IPS DF 6.9 (cell line): ENCODE results near the gene LPAR5.

Source experiments
- DNase-seq: peaks from one replicate; pipeline ENCODE4 v3.0.0-alpha.2; 2013; ENCODE audit warnings: low read depth, low spot score
- H3K27ac ChIP-seq: one replicate; pipeline ENCODE4 v1.5.1; 2013; ENCODE audit warnings: low read length, control low read depth
- H3K27me3 ChIP-seq: 2 replicates; pipeline ENCODE4 v1.6.1; 2013; ENCODE audit warnings: mild to moderate bottlenecking, low read length; ENCODE audit not compliant: control insufficient read depth, insufficient read depth
- H3K36me3 ChIP-seq: 2 replicates; pipeline ENCODE4 v1.6.1; 2013; ENCODE audit warnings: low read length; ENCODE audit not compliant: control insufficient read depth, insufficient read depth
- H3K4me1 ChIP-seq: 2 replicates; pipeline ENCODE4 v1.6.1; 2013; ENCODE audit warnings: low read length; ENCODE audit not compliant: control insufficient read depth, insufficient read depth
- H3K4me3 ChIP-seq: 2 replicates; pipeline ENCODE4 v1.5.1; 2013; ENCODE audit warnings: mild to moderate bottlenecking, low read length
- H3K9me3 ChIP-seq: 2 replicates; pipeline ENCODE4 v1.6.1; 2013; ENCODE audit warnings: low read length, inconsistent platforms; ENCODE audit not compliant: control insufficient read depth, insufficient read depth
- WGBS: extraction: QIAGEN DNeasy Blood & Tissue Kit; methylation state at CpG from one replicate; pipeline ENCODE4 v1.1.7; 2013; ENCODE audit warnings: mixed read lengths, missing lambda C conversion rate; ENCODE audit not compliant: insufficient read length, insufficient coverage; 5-methylcytosine and 5-hydroxymethylcytosine counted together

LPAR5 gene

DNA sequence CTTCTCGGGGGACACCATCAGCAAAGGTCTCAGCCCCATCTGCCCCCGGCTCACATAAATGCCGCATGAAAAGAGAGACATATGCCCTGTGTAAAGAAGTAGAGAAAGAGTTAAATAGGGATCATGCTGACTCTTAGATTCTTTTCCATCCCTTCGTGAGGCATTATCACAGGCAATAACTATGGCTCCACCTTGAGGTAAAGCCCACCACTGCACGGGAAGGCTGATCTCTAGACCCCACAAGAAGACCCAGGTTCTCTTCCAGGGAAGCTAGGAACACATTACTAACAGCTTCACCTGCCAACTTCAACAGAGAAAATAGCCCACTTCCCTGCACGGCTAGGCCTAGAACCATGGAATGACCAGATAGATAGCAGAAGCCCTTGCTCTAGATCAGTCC lies 53.6 kb downstream of the LPAR5 start:
- peaks cover 56% of the 10 kb centered on the region for H3K36me3 ChIP-seq
- no CpG with 5 or more reads among the region's 6 CpGs for WGBS

GRCh38 chr12:6575648-6576047 lies 60.1 kb downstream of the LPAR5 start:
- H3K36me3 ChIP-seq: peaks cover 35% of the 10 kb centered on the region
- 100% methylated on average over 6 of the region's 8 CpGs for WGBS

More for the DNA sequence above, 53.6 kb downstream of the LPAR5 start:
- Histone ChIP-seq H3K9me3 (no peaks in the 10 kb centered on the region), H3K4me1 (no peaks in the 10 kb centered on the region), H3K4me3 (no peak overlapping the region), H3K27me3 (no peaks in the 10 kb centered on the region), H3K27ac (no peak overlapping the region)
- DNase-seq: no peak

DNA sequence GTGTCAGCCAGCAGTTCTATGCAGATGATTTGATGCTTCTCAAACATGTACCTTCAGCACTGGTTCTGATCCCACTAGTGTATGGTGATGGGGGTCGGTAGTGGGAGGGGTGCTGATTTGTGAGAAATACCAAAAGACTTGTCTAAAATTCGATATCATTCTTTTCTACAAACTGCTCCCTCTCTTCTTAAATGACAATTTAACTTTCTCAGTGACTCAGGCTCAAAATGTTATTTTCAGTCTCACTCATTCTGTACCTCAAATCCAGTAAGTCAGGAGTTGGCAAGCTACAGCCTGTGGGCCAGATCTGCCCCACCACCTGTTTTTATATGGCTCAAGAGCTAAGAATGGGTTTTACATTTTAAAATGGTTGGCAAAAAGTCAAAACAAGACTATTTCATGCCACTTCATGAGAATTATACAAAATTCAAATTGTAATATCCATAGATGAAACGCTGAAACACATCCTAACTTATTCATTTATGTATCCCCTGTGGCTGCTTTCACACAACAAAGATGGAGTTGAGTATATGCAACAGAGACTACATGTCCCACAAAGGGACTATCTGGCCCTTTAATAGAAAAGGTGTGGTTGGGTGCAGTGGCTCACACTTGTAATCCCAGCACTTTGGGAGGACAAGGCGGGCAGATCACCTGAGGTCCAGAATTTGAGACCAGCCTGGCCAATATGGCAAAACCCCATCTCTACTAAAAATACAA lies 61.0 kb downstream of the LPAR5 start:
- Histone ChIP-seq H3K36me3 (peaks cover 40% of the 10 kb centered on the region), H3K4me3 (no peak overlapping the region), H3K27me3 (no peaks in the 10 kb centered on the region), H3K27ac (no peak overlapping the region), H3K9me3 (no peaks in the 10 kb centered on the region), H3K4me1 (peaks cover 1% of the 10 kb centered on the region; the same call in 1 of the 2 replicates)
- no CpG with 5 or more reads among the region's 4 CpGs for WGBS
- DNase-seq: no peak

More at GRCh38 chr12:6575648-6576047, 60.1 kb downstream of the LPAR5 start:
- H3K9me3 ChIP-seq: no peaks in the 10 kb centered on the region
- H3K4me3 ChIP-seq: no peak overlapping the region
- H3K27ac ChIP-seq: no peak overlapping the region
- no peaks in the 10 kb centered on the region for H3K27me3 ChIP-seq
- H3K4me1 ChIP-seq: no peaks in the 10 kb centered on the region
- no peak for DNase-seq

- Histone ChIP-seq H3K4me1 (peaks cover 1% of the 10 kb centered on the region; the same call in 1 of the 2 replicates), H3K36me3 (peaks cover 35% of the 10 kb centered on the region)
- WGBS: no CpG with 5 or more reads among the region's 8 CpGs
Observed at GRCh38 chr12:6573001-6573400, 62.8 kb downstream of the LPAR5 start.

GRCh38 chr12:6570264-6570887 lies 65.4 kb downstream of the LPAR5 start:
- Histone ChIP-seq H3K27ac (no peak overlapping the region), H3K36me3 (peaks cover 34% of the 10 kb centered on the region), H3K27me3 (no peaks in the 10 kb centered on the region), H3K4me1 (peaks cover 1% of the 10 kb centered on the region; the same call in 1 of the 2 replicates), H3K4me3 (no peak overlapping the region), H3K9me3 (no peaks in the 10 kb centered on the region)
- WGBS: no CpG with 5 or more reads among the region's 7 CpGs
- DNase-seq: no peak

More at GRCh38 chr12:6573001-6573400, 62.8 kb downstream of the LPAR5 start:
- no peak overlapping the region for H3K27ac ChIP-seq
- H3K27me3 ChIP-seq: no peaks in the 10 kb centered on the region
- no peak overlapping the region for H3K4me3 ChIP-seq
- H3K9me3 ChIP-seq: no peaks in the 10 kb centered on the region
- DNase-seq: no peak

GRCh38 chr12:6569786-6570185 lies 66.0 kb downstream of the LPAR5 start:
- no peak overlapping the region for H3K27ac ChIP-seq

DNA sequence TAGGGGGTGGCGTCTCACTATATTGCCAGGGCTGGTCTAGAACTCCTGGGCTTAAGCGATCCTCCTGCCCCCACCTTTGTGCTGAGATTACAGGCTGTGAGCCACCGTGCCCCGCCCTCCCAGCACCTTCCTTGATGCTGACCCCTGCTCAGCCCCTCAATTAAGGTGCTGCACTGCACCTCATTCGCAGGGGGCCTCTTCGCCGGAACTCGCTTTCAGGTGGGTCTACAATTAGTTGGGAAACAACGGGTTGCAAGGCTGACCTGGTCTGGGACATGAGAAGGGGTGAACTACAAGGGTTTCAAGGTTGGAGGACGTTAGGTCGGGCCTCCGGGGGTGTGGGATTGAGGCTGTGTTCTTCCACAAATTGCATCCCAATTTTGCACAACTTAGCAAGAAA lies 66.4 kb downstream of the LPAR5 start:
- H3K27me3 ChIP-seq: no peaks in the 10 kb centered on the region
- peaks cover 29% of the 10 kb centered on the region for H3K36me3 ChIP-seq
- no peak overlapping the region for H3K4me3 ChIP-seq
- peaks cover 1% of the 10 kb centered on the region; the same call in 1 of the 2 replicates for H3K4me1 ChIP-seq
- DNase-seq: no peak
- no peaks in the 10 kb centered on the region for H3K9me3 ChIP-seq
- no CpG with 5 or more reads among the region's 12 CpGs for WGBS
- no peak overlapping the region for H3K27ac ChIP-seq

More at GRCh38 chr12:6569786-6570185, 66.0 kb downstream of the LPAR5 start:
- Histone ChIP-seq H3K9me3 (no peaks in the 10 kb centered on the region), H3K36me3 (peaks cover 33% of the 10 kb centered on the region), H3K4me3 (no peak overlapping the region), H3K27me3 (no peaks in the 10 kb centered on the region), H3K4me1 (peaks cover 1% of the 10 kb centered on the region; the same call in 1 of the 2 replicates)
- no peak for DNase-seq
- WGBS: no CpG with 5 or more reads among the region's 7 CpGs
